Activated naive CD4-positive, alpha-beta T cell treated with anti-CD3 and anti-CD28 coated beads, Interleukin-2, amount 10 ng/mL, durations not matched to agents 7 days and 5 days (primary cell): Measurements from ENCODE around the gene SLC44A2.

Experiments used
- CTCF ChIA-PET: fragments of 350-600 bp; sonication (Branson Sonifier 250); formaldehyde crosslinking; loops from one replicate; lab custom pipeline; 2021; ENCODE audit warnings: antibody characterized with exemption; lab: Charles Lee
- DNase-seq: peaks from one replicate; pipeline ENCODE4 v3.0.0-alpha.2; 2020
- H3K27ac Mint-ChIP-seq: one replicate; pipeline ENCODE4 v1.8.0; 2021; ENCODE audit warnings: mild to moderate bottlenecking, moderate library complexity, mixed read lengths
- H3K27me3 Mint-ChIP-seq: one replicate; pipeline ENCODE4 v1.8.0; 2021; ENCODE audit warnings: mild to moderate bottlenecking, mixed read lengths
- H3K36me3 Mint-ChIP-seq: one replicate; pipeline ENCODE4 v1.8.0; 2021; ENCODE audit warnings: mixed read lengths
- H3K4me1 Mint-ChIP-seq: one replicate; pipeline ENCODE4 v1.8.0; 2021; ENCODE audit warnings: mixed read lengths
- H3K4me3 Mint-ChIP-seq: one replicate; pipeline ENCODE4 v1.8.0; 2021; ENCODE audit warnings: mild to moderate bottlenecking, moderate library complexity, mixed read lengths
- H3K9me3 Mint-ChIP-seq: one replicate; pipeline ENCODE4 v1.8.0; 2021; ENCODE audit warnings: mixed read lengths

Gene SLC44A2

GRCh38 chr19:10686193-10686592 lies 60.8 kb downstream of the SLC44A2 start:
- H3K4me3 Mint-ChIP-seq: no peak overlapping the region
- no peak overlapping the region for H3K27ac Mint-ChIP-seq
- peaks cover 3% of the 10 kb centered on the region for H3K27me3 Mint-ChIP-seq
- H3K9me3 Mint-ChIP-seq: no peaks in the 10 kb centered on the region
- CTCF ChIA-PET: no interaction called here
- no peak for DNase-seq
- H3K4me1 Mint-ChIP-seq: no peaks in the 10 kb centered on the region
- peaks cover 49% of the 10 kb centered on the region for H3K36me3 Mint-ChIP-seq

- H3K36me3 Mint-ChIP-seq: peaks cover 51% of the 10 kb centered on the region
- no peak overlapping the region for H3K27ac Mint-ChIP-seq
- peaks cover 3% of the 10 kb centered on the region for H3K27me3 Mint-ChIP-seq
- H3K4me1 Mint-ChIP-seq: no peaks in the 10 kb centered on the region
- H3K4me3 Mint-ChIP-seq: no peak overlapping the region
- no peaks in the 10 kb centered on the region for H3K9me3 Mint-ChIP-seq
- no peak for DNase-seq
- CTCF ChIA-PET: no interaction called here
These were observed 61.5 kb downstream of the SLC44A2 start for GRCh38 chr19:10686661-10687517.

- H3K27ac Mint-ChIP-seq: no peak overlapping the region
- peaks cover 56% of the 10 kb centered on the region for H3K36me3 Mint-ChIP-seq
- DNase-seq: no peak
- H3K4me3 Mint-ChIP-seq: no peak overlapping the region
- peaks cover 3% of the 10 kb centered on the region for H3K27me3 Mint-ChIP-seq
- CTCF ChIA-PET: no interaction called here
- no peaks in the 10 kb centered on the region for H3K4me1 Mint-ChIP-seq
- H3K9me3 Mint-ChIP-seq: no peaks in the 10 kb centered on the region
These were observed 62.4 kb downstream of the SLC44A2 start for GRCh38 chr19:10687518-10688288.

- CTCF ChIA-PET: interaction anchor here (0.6 to 1.1 kb wide), 2 partner anchors 24 to 211 kb away, joined by 3 read pairs; no protein-coding TSS in a partner anchor
- no peaks in the 10 kb centered on the region for H3K4me1 Mint-ChIP-seq
- peaks cover 53% of the 10 kb centered on the region for H3K36me3 Mint-ChIP-seq
- H3K9me3 Mint-ChIP-seq: no peaks in the 10 kb centered on the region
- H3K4me3 Mint-ChIP-seq: no peak overlapping the region
- H3K27me3 Mint-ChIP-seq: peaks cover 3% of the 10 kb centered on the region
- no peak for DNase-seq
- H3K27ac Mint-ChIP-seq: no peak overlapping the region
These were observed 63.4 kb downstream of the SLC44A2 start for GRCh38 chr19:10688545-10689280.

- Mint-ChIP-seq H3K9me3 (no peaks in the 10 kb centered on the region), H3K36me3 (peaks cover 44% of the 10 kb centered on the region), H3K4me3 (no peak overlapping the region), H3K4me1 (peaks cover 8% of the 10 kb centered on the region), H3K27ac (no peak overlapping the region), H3K27me3 (peaks cover 12% of the 10 kb centered on the region)
- CTCF ChIA-PET: interaction anchor here (0.7 kb wide), 1 partner anchor 9 kb away, joined by 3 read pairs; no protein-coding TSS in a partner anchor
- no peak for DNase-seq
These were observed 65.0 kb downstream of the SLC44A2 start for GRCh38 chr19:10690341-10690781.

GRCh38 chr19:10691178-10691881 lies 66.0 kb downstream of the SLC44A2 start:
- Mint-ChIP-seq H3K4me3 (no peak overlapping the region), H3K36me3 (peaks cover 47% of the 10 kb centered on the region), H3K9me3 (no peaks in the 10 kb centered on the region), H3K27me3 (peaks cover 22% of the 10 kb centered on the region), H3K27ac (no peak overlapping the region), H3K4me1 (peaks cover 16% of the 10 kb centered on the region)
- DNase-seq: no peak
- CTCF ChIA-PET: interaction anchor here (2.8 kb wide), 1 partner anchor 111 kb away, joined by 10 read pairs; no protein-coding TSS in a partner anchor

- Mint-ChIP-seq H3K36me3 (peaks cover 45% of the 10 kb centered on the region), H3K27me3 (peaks cover 27% of the 10 kb centered on the region), H3K4me1 (peaks cover 16% of the 10 kb centered on the region), H3K9me3 (no peaks in the 10 kb centered on the region), H3K27ac (no peak overlapping the region), H3K4me3 (no peak overlapping the region)
- CTCF ChIA-PET: interaction anchor here (1.5 to 2.8 kb wide), 2 partner anchors 10 to 111 kb away, joined by 4 to 10 read pairs; no protein-coding TSS in a partner anchor
- DNase-seq: no peak
These were observed 66.5 kb downstream of the SLC44A2 start for GRCh38 chr19:10691883-10692282.

- peaks cover 16% of the 10 kb centered on the region for H3K4me1 Mint-ChIP-seq
- no peak for DNase-seq
- CTCF ChIA-PET: interaction anchor here (1.5 to 2.8 kb wide), 2 partner anchors 11 to 112 kb away, joined by 4 to 10 read pairs; no protein-coding TSS in a partner anchor
- H3K9me3 Mint-ChIP-seq: no peaks in the 10 kb centered on the region
- no peak overlapping the region for H3K4me3 Mint-ChIP-seq
- peaks cover 39% of the 10 kb centered on the region for H3K36me3 Mint-ChIP-seq
- H3K27ac Mint-ChIP-seq: no peak overlapping the region
- H3K27me3 Mint-ChIP-seq: peaks cover 36% of the 10 kb centered on the region
These were observed 67.4 kb downstream of the SLC44A2 start for GRCh38 chr19:10692673-10693264.
